T1000 (cell line): ENCODE data around the gene DNAJC3.
A peak's percentile ranks its signal among the peaks of the same experiment; 100 is the strongest.
"Not testable (repeated sequence)": the region's sequence is repeated elsewhere in the genome, so short reads cannot be mapped to it uniquely, and the experiment has no call there.

ENCODE experiments used
- DNase-seq: peaks from one replicate; lab custom pipeline; 2025; ENCODE audit warnings: mixed read lengths; lab: John Stamatoyannopoulos, UW

Gene DNAJC3, protein sequence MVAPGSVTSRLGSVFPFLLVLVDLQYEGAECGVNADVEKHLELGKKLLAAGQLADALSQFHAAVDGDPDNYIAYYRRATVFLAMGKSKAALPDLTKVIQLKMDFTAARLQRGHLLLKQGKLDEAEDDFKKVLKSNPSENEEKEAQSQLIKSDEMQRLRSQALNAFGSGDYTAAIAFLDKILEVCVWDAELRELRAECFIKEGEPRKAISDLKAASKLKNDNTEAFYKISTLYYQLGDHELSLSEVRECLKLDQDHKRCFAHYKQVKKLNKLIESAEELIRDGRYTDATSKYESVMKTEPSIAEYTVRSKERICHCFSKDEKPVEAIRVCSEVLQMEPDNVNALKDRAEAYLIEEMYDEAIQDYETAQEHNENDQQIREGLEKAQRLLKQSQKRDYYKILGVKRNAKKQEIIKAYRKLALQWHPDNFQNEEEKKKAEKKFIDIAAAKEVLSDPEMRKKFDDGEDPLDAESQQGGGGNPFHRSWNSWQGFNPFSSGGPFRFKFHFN

DNA sequence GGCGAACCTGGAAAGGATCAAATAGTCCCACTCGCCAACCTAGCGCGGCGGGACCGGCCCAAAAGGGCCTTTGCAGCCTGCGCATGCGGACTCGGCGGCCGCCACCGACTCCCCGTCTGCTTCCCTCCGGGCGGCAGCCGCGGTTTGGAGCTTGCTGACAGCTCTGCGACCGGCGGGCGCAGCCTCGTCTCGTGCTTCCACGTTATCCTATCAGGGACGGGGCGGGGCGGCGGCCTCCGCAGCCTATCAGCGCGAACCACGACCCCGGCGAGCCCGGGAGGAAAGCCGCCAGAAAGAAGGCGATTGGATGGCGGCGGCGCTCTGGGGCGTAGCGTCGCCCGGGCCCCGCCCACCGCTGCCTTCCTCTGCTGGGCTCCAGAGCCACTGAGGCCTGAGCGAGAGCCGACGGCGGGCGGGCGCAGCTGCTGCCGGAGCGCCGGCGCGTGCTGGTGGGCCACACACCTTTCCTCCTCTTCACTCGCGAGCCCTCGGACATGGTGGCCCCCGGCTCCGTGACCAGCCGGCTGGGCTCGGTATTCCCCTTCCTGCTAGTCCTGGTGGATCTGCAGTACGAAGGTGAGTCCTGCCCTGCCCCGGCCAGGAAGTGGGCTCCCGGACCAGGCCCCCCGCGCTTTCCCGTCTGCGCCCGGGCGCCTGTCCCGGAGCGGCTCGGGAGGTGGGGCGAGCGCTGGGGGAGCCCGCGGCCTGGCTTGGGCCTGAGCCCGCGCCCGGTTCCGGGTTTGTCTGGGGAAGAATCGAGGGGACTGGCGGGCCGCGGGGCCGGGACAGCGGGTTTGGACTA lies at the start of gene DNAJC3:
TSS of gene DNAJC3 (plus strand) at position 378 of the 802 bp plus-strand sequence. CDS start at position 495, 117 bp downstream.
- peak; percentile 89 for DNase-seq

DNA sequence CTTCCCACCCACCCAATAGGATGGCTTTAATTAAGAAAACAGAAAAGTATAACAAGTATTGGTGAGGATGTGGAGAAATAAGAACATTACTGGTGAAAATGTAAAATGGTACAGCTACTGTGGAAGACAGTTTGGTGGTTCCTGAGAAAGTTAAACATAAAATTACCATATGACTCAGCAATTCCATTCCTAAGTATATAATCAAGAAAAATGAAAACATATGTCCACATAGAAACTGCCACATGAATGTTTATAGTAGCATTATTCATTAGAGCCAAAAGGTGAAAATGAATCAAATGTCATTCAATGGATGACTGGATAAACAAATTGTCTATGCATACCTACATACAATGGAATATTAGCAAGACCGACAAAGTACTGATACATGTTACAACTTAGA lies 49.3 kb upstream of the DNAJC3 start:
- DNase-seq, result no peak

DNA sequence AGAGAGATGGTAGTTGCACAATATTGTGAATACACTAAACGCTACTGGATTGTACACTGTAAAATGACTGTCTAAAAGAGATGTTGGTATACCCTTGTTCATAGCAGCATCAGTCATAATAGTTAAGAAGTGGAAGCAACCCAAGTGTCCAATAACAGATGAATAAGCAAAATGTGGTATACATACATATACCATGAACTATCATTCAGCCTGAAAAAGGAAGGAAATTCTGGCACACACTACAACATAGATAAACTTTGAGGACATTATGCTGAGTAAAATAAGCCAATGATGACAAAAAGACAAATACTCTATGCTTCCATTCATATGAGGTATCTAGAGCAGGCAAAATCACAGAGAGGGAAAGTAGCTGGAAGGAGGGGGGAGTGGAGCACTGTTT lies 48.5 kb upstream of the DNAJC3 start:
- no peak for DNase-seq

DNA sequence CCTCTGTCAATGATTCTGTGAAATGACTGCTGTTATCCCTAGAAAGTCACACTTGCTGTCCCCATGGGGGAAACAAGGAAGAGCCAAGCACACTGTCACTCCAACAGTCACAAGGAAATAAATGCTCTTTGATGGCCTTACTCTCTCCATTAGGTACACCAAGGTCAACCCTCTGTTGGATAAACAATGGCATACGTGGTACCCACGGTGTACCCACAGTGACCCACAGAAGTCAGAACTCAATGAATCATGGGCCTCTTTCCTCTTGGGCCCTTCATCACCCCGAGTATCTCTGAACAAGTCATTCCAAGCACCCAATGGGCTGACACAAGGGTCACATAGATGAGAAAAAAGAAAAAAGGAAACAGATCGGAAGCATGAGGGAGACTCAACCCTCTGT lies 47.9 kb upstream of the DNAJC3 start:
- DNase-seq, result no peak

DNA sequence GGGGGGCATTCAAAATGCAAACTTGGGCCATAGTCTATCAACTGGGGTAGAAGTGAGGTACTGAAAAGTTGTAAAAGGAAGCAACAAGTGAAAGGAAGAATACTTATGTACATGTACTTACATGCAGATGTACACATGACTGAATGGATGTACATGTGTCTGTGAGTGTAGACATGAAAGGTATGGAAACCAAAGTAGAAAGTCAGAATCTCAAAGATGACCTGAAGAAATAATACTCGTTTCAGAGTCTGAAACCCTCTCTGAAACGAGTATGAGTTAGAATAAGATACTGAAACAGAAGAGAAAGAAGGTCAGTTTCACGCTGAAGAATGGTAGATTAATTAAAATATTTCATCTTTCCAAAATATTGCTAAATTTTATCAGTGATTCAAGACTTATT lies 46.3 kb upstream of the DNAJC3 start:
- no peak for DNase-seq

DNA sequence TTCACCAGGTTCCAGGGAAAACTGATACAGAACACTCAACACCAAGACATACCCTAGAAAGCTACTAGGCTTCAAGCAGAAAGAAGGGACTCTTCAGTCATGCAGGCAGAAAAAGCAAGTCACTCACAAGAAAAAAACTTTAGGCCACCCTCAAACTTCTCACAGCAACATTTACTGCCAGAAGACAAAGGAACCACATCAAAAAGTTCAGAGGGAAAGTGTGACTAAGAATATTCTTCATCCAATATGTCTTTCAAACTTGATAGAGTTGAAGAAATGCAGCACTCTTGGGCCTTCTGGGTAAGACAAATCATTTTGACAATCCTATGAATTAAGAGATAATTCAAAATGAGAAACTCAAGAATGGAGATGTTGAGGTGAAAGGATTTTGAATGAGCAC lies 40.1 kb upstream of the DNAJC3 start:
- DNase-seq, result no peak

DNA sequence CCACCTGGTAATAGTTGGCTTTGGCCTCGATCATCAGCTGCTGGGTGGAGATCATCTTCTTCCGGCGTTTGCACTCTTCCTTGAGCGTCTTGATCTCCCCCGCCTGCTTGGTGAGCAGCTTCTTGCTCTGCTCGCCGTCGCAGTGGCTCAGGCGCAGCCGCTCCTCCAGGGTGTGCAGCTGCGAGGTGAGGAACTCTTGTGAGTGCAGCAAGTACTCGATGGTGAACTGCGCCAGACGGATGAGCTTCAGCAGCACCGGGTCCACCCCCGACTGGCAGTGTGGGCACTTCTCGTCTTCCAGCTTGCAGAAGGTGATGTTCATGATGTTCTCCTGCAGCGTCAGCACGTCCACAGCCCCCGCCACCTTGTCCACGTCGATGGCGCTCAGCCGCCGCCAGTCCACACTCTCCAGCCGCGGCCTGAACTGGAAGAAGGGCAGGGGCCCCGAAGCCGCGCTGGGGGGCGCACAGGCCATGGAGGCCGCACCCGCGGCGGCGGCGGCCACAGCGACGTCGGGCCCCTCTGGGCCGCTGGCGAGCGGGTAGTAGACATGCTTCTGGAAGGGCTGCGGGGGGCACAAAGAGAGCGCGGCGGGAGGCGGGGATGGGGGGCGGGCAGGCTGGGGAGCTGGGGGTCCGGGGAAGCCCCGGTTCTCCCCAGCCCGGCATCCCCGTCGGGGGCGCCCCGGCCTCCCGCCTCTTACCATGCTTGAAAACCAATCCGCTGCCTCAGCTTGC lies 35.5 kb upstream of the DNAJC3 start:
- DNase-seq, result no peak

DNA sequence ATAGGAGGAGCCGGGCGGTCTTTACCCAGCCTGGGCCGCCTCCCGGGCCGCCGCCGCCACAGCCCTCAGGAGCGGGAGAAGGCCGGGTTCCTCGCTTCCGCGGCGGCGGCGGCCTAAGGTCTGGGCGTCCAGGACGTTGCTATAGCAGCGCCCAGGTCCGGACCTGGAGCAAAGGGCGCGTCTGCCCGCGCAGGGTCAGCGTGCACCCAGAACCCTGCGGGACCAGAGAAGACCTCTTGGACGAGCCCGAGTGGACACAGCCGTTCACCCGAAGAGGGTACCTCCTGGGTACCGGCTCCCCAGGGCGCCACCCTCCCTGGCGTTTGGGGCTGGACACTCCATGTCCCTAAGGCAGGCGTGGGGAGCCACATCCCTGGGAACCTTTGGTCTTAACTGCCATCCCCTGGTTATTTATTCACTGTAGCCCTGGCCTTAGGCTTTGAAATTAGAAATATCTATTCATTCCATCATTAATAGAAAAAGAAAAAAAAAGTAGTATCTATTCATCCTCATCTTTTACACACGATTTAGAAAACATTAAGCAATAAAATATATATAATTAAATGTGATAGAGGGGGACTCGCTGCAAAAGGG lies 34.8 kb upstream of the DNAJC3 start:
- DNase-seq, result no peak

DNA sequence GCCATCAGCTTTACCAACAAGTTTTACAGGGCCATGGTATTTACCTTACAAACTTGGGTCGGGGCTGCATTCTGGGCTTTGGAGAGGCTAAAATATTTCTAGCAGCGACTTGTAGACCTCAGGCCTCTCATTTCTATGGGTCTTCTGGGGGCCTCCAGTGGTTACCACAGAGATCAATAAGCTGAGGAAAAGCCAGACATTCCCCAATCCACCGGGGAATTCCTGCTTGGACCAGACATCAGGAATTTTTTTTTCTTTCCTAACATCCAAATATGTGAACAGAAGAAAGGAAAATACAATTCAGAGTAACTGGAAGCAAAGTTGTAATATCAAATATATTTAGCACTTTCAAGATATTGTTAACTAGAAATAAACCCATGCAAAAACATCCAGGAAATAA lies 33.9 kb upstream of the DNAJC3 start:
- no peak for DNase-seq

DNA sequence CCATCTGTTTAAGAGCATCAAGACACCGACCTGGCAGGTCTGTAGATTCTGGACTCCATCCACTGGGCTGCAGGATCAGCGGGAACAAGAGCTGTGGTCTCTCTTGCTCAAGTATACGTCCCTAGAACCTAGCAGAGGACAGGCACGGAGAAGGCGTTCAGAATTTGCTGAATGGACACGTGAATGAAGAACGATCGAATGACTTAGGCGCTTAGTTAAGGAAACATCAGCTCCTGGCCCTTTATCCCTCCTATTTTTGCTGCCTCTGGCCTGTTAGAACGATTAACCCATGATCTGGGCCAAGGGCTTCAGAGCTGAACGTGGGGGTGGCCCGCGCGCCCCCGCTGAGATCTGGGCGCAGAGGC lies 33.4 kb upstream of the DNAJC3 start:
- DNase-seq, result no peak

DNA sequence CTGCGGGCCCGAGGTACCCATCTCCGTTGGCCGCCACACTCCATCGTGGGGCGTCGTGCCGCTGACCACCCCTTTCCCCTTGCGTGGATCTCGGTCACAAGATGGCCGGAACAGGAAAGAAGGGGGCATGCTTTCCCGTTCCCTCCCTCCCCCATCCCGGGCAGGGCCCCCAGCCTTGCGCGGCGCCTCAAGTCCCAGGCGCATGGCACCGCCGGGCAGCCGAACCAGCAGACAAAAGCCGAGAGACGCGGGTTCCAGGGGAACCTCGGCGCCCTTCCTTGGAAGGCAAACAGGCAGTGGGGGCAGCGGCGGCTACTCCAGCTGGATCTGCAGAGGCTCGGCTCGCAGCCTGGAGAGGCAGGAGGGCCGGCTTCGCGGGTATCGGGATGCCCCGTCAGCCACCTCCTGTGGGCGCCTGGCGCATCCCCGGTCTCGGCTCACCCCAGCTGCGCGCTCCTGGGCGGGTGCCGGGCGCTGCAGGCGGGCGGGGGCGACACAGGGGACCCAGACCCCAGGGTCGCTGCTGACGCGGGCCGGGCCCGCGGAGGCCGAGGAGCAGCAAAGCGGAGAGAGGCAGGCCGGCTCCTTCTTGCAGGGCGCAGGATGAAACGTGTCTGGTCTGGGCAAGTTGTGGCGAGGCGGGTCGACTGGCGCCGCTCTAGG lies 32.9 kb upstream of the DNAJC3 start:
- DNase-seq, result peak; percentile 30

DNA sequence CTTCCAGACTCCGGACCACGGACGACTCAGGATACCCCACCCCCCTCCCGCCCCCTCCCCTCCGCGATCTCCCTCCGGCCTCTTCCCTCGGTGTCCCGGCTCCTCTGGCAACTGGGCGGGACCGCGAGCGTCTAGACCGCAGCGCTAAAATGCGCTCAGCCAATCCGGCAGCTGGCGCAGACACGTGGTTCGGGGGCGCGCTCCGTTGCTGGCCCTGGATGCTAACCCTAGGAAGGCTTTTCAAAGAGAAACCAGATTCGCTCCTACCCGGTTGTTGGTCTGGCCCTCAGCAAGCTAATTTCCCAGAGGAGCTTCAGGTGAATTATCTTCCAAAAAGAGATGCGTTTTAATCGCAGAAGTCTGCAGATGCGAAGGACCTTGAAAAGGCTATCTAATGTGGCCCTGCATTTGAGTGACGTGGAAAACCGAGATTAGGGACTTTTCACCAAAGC lies 32.3 kb upstream of the DNAJC3 start, which contains the start of gene DZIP1:
TSS of gene DZIP1 (minus strand) at position 106 of the 452 bp plus-strand sequence. CDS start 2,677 bp downstream, outside the sequence.
- peak; percentile 54 for DNase-seq

DNA sequence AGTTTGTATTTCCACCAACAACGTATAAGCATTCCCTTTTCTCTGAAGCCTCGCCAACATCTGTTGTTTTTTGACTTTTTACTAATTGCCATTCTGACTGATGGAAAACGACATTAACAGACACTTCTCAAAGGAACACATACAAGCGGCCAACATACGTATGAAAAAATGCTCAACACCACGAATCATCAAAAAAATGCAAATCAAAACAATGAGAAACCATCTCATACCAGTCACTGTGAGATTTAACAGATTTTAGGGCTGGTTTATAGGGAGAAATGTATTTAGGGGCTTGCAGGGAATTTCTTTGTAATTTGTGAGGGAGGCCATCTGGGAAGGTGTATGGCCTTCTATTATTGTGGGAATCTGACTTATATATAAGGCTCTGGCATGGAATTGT lies 29.6 kb upstream of the DNAJC3 start:
- DNase-seq, result no peak

DNA sequence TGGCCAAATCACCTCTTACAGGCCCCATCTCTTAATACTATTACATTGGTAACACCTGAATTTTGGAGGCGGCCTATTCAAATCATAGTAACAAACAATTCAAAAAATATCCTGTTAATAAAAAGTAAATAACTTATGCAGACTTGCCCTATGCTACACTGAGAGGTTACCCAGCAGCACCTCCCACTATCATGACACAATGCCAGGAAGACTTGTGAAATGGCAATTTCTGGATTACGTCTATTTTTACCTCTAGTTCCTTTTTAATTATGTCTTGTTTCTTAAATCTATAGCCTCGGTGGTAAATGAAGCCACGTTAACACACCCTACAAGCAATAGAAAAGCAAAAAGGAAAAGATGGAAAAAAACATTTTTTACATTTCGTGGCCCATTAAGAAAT lies 26.2 kb upstream of the DNAJC3 start:
- DNase-seq, result no peak

DNA sequence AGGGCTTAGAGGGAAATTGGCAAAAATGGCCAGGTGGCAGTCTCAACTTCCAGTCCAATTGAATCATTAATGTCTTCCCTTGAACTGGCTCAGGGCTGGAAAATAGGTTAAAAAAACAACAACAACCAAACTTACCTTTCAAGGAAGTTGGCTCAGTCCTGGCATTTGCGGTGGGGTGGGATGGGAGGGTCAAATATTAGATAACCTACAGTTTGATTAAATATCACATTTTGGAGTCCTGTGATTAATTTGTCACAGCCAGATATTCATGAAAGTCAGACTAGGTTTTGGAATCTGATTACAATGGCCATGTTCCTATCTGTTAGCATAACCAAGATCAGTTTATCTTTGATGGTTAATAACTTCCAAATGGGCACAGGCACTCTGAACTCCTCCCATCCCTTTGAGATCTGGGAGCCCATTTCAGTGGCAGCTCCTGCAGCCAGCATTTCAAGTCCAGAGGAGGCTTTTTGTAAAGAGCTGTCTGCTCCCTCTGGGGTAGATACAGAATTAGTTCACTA lies 24.6 kb upstream of the DNAJC3 start:
- DNase-seq, result no peak

DNA sequence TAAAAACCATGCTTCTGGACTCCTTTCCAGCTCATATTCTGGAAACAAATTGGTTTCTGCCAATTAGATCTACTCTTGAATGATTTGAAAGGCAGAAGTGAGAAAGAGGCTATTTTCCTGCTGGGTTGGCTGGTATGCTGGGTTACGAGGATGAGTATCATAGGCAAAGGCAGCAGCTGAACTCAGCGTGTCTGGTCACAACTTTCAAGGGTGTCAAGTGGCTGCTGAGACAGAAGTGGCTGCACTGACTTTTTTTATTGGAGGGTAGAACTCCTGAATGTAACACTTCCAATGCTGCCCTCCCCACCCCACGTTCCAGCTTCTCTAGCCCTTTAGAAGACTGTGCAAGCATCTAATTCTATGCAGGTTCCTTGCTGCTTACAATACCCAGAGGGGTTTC lies 24.1 kb upstream of the DNAJC3 start:
- DNase-seq, result no peak

DNA sequence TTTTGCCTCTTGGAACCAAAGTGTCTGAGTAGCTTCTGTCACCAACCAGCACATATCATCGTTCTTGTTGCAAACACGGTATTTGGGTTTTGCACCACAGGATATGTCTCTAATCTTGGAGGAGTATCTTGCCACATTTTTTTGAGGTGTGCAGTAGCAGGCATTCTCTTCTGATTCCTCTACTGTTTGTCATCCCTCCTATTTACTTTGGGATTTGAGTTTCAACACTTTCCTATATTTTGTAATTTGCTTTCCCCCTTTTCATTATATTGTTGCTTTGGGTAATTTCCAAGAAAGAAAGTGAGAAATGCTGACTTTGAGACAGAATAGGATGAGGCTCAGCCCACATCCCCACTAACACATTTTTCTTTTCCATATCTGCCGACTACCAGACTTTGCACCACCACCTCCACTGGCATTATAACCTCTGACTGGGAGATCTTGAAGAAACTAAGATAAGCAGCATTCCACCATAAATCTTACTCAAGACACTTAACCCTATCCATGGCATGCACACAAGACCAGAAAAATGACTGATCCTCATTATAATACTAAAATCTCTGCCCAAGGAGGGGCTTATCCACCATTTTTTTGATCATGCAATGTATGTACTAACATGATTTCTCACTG lies 20.4 kb upstream of the DNAJC3 start:
- DNase-seq, result no peak

DNA sequence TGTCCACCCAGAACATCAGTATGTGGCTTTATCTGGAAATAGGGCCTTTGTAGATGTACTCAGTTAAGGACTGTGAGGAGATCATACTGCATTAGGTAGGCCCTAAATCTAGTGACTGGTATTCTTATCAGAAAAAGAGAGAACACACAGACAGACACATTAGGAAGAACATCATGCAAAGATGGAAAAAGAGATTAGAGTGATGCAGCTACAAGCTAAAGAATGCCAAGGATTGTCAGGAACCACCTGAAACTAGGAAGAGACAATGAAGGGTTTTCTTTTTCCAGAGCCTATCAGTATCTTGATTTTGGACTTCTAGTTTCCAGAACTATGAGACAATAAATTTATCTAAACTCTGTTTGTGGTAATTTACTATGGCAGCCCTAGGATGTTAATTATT lies 17.4 kb upstream of the DNAJC3 start:
- DNase-seq, result no peak

DNA sequence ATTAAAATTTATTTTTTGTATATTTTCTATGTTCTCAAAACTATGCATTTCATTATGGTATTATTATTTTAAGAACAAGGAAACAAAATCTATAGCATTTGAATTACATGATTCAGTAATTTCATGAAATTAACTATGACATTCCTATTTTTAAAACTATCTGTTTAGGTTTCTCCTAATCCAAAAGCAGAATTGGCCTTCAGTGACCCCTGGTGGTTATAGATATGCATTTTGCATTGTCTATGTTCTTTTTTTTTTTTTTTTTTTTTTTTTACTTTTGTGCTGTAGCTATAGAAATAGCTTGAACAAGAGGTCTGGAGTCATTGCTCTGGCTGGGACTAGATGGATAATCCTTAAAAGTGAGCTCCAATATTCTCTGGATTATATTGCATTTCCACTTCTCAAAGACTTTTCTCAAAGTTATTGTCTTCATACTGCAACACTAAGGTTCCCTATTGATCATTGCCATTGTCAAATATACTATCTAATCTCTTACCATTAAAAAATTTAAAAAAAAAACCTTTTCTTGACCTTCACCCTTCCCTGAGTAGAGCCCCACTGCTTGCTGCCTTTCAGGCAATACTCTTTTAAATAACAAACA lies 15.9 kb upstream of the DNAJC3 start:
- DNase-seq, result no peak

DNA sequence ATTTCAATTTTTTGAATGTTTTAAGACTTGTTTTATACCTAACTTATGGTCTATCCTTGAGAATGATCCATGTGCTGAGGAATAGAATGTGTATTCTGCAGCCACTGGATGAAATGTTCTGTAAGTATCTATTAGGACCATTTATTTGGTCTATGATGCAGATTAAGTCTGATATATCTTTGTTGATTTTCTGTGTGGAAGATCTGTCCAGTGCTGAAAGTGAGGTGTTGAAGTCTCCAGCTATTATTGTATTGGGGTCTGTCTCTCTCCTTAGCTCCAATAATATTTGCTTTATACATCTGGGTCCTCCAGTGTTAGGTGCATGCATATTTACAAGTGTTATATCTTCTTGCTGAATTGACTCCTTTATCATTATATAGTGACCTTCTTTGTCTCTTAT lies 9.7 kb upstream of the DNAJC3 start:
- DNase-seq, result not testable (repeated sequence)
